Subcutaneous abdominal adipose tissue (tissue), 5 donors: ENCODE results near the gene COL18A1.
A peak's percentile ranks its signal among the peaks of the same experiment; 100 is the strongest.
"Not testable (repeated sequence)": the region's sequence is repeated elsewhere in the genome, so short reads cannot be mapped to it uniquely, and the experiment has no call there.

Experiments used
- H3K27ac ChIP-seq: one replicate; pipeline ENCODE4 v1.7.0; 2013; ENCODE audit warnings: low read depth, mild to moderate bottlenecking, inconsistent platforms, low read length, moderate library complexity
- H3K27me3 ChIP-seq, 5 donors: one replicate each; pipeline ENCODE4 v1.7.0; 2013; ENCODE audit warnings: low read length in 5 of 5, inconsistent platforms in 1 of 5; ENCODE audit not compliant: control insufficient read depth in 5 of 5, insufficient read depth in 4 of 5
- H3K36me3 ChIP-seq, 5 donors: one replicate each; pipeline ENCODE4 v1.7.0; 2013; ENCODE audit warnings: low read length in 5 of 5; ENCODE audit not compliant: control insufficient read depth in 5 of 5, insufficient read depth in 5 of 5
- H3K4me1 ChIP-seq, 5 donors: one replicate each; pipeline ENCODE4 v1.7.0; 2013; ENCODE audit warnings: low read length in 5 of 5, mild to moderate bottlenecking in 3 of 5, moderate library complexity in 1 of 5; ENCODE audit not compliant: control insufficient read depth in 5 of 5, insufficient read depth in 5 of 5
- H3K4me3 ChIP-seq, 5 donors: one replicate each; pipeline ENCODE4 v1.7.0; 2013; ENCODE audit warnings: low read length in 5 of 5, low read depth in 1 of 5
- H3K9ac ChIP-seq, 5 donors: one replicate each; pipeline ENCODE4 v1.7.0; 2013; ENCODE audit warnings: low read length in 5 of 5, mild to moderate bottlenecking in 4 of 5, moderate library complexity in 3 of 5
- H3K9me3 ChIP-seq, 5 donors: one replicate each; pipeline ENCODE4 v1.7.0; 2013; ENCODE audit warnings: low read length in 5 of 5; ENCODE audit not compliant: control insufficient read depth in 5 of 5
- donor health status: healthy.
- donor health status: healthy.
- donor health status: healthy.
- donor health status: healthy.
- donor health status: healthy.

The COL18A1 gene

GRCh38 chr21:45366931-45367401, 38.0 kb upstream of the COL18A1 start:
- peak overlapping the region; percentile 81 for H3K27ac ChIP-seq
- H3K36me3 ChIP-seq = no peaks in the 10 kb centered on the region
- peak overlapping the region in 2 of 5 donors; percentile 26 to 62 for H3K9ac ChIP-seq
- no peak overlapping the region for H3K4me3 ChIP-seq
- H3K4me1 ChIP-seq = peaks cover 26 to 62% (median 48%) of the 10 kb centered on the region in 5 donors
- no peaks in the 10 kb centered on the region for H3K27me3 ChIP-seq
- H3K9me3 ChIP-seq = no peaks in the 10 kb centered on the region

DNA sequence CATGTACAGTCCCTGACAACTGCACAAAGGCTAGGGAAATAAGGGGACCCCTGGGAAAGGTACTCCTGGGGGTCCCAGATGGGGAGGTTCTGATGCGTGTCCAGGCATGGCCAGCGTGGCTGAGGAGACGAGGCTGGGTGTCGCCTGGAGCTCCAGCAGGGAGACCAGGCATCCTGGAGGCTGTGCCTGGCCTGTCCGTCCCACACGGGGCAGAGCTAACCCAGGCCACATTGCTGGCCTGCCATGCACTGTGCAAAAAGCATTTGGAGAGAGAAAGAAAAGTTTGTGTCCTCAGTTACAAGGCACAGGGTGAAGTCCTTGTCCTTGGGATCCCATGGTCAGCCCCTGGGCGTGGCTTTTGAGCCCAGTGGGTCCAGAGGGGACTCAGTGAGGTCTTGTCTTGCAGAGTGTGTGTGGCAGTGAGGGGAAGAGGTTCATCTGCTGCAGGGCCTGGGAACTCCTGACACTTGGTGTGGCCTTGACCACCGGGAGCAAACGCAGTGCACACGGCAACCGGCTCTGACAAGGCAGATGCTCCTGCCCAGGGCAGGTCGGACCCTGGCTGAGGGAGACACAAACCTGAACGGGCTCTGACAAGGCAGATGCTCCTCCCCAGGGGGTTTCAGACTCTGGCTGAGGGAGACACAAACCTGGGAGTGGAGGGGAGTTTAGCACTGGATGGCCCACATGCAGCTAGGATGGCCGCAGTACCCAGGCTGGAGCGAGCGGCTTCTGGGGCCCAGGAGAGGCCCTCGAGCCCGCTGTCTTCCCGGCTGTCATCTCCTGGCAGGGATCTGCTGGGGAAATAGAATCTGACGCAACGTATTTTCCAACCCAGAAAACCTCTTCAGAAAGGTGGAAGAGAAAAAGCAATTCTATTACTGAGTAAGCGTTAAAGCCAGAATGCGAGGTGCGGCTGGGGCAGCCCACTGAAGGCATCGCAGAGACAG, 37.3 kb upstream of the COL18A1 start:
- Histone ChIP-seq H3K27ac (peak overlapping the region; percentile 81), H3K27me3 (no peaks in the 10 kb centered on the region), H3K4me1 (peaks cover 26 to 58% (median 48%) of the 10 kb centered on the region in 5 donors), H3K4me3 (no peak overlapping the region), H3K9me3 (no peaks in the 10 kb centered on the region), H3K36me3 (no peaks in the 10 kb centered on the region), H3K9ac (peak overlapping the region in 3 of 5 donors; percentile 26 to 62 (median 48))

- not testable (repeated sequence) for H3K9me3 ChIP-seq, H3K4me3 ChIP-seq, H3K9ac ChIP-seq, H3K36me3 ChIP-seq, H3K27me3 ChIP-seq, H3K27ac ChIP-seq
- H3K4me1 ChIP-seq = peaks cover 20 to 49% (median 40%) of the 10 kb centered on the region in 5 donors
Measured at GRCh38 chr21:45369018-45369417, 35.9 kb upstream of the COL18A1 start.

DNA sequence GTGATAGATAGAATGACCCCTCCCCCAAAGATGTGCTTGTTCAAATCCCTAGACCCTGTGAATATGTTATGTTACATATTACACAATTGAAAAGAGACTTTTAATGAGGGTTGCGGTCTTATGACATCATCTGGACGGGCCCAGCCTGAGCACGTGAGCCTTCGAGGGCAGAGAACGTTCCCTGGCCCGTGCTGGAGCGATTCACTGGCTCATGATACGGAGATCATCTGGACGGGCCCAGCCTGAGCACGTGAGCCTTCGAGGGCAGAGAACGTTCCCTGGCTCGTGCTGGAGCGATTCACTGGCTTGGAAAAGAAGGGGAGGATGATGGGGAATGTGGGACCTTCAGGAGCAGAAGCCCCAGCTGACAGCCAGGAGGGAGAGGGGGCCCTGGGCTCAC, 34.4 kb upstream of the COL18A1 start:
- H3K27me3 ChIP-seq = peaks cover 0 to 4% (median 0%) of the 10 kb centered on the region in 5 donors

DNA sequence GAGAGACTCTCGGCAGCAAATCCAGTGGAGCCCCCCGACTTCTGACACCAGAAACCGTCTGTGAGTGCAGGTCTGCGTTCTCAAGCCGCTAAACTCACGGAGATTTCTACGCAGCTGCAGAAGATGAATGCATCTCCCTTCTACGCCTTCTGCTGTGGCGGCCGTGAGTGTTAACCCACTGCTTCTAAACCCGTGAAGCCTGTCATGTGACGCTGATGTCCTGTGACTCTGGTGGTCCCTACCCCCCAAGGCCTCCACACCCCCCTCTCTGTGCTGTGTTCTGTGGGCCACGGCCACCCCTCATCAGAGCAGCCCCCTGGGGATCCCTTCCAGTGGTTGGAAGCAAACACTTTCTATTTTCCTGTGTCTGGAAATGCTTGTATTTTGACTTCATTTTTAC, 33.9 kb upstream of the COL18A1 start:
- no peak overlapping the region for H3K9ac ChIP-seq
- peaks cover 11 to 41% (median 22%) of the 10 kb centered on the region in 5 donors for H3K4me1 ChIP-seq
- H3K36me3 ChIP-seq = no peaks in the 10 kb centered on the region
- peaks cover 0 to 4% (median 0%) of the 10 kb centered on the region in 5 donors for H3K27me3 ChIP-seq
- H3K27ac ChIP-seq = no peak overlapping the region
- no peak overlapping the region for H3K4me3 ChIP-seq
- no peaks in the 10 kb centered on the region for H3K9me3 ChIP-seq

More for the DNA sequence above, 34.4 kb upstream of the COL18A1 start:
- Histone ChIP-seq H3K36me3 (no peaks in the 10 kb centered on the region), H3K27ac (no peak overlapping the region), H3K9ac (no peak overlapping the region), H3K4me1 (peaks cover 13 to 43% (median 25%) of the 10 kb centered on the region in 5 donors), H3K9me3 (no peaks in the 10 kb centered on the region), H3K4me3 (no peak overlapping the region)

DNA sequence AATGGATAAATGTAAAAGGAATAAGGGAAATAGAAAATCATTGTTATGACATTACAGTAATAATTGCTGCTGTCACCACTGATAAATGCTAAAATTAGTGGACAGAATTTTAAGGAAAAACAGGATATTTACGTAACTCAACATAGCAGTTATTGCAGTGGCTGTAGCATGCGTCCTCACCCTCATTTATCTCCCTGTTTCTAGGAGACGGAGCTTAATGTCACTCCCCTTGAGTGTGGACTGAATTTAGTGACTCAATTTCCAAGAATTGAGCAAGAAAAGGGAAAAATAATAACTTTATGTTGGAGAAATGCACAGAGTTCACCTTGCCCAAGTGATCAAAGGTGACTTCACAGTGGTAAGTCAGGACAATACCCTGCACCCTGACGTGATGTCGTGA, 33.3 kb upstream of the COL18A1 start:
- Histone ChIP-seq H3K4me1 (peaks cover 9 to 36% (median 18%) of the 10 kb centered on the region in 5 donors), H3K9ac (no peak overlapping the region), H3K4me3 (no peak overlapping the region), H3K9me3 (no peaks in the 10 kb centered on the region), H3K27ac (no peak overlapping the region), H3K27me3 (peaks cover 0 to 4% (median 0%) of the 10 kb centered on the region in 5 donors), H3K36me3 (no peaks in the 10 kb centered on the region)

DNA sequence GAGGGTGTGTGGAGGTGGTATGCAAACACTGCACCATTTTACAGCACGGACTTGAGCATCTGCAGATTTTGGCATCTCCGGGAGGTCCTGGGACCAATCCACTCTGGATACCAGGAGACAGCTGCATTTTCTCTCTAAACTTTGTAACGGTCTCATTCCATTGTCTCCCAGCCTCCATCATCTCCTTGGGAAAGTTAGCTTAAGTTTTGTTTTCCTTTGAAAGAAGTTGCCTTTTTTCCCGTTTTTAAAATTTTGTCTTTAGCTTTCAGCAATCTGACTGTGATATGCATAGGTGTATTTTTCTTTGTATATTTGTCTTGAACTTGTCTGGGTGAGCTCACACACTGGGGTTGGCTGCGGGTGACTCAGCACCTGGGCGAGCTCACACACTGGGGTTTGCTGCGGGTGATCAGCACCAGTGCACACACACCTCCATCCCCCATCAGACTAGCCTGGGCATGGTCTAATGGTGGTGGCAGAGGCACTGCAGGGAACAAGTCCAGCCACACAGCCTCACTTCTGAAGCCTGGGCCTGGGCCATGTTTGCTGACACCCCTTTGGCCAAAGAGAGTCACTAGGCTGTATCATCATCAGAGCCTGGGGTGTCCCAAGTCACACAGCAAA, 32.1 kb upstream of the COL18A1 start:
- Histone ChIP-seq H3K4me1 (peaks cover under 1 to 24% (median 9%) of the 10 kb centered on the region in 5 donors), H3K9me3 (peaks cover 0 to 5% (median 0%) of the 10 kb centered on the region in 5 donors), H3K36me3 (no peaks in the 10 kb centered on the region), H3K27ac (no peak overlapping the region), H3K4me3 (no peak overlapping the region), H3K9ac (no peak overlapping the region), H3K27me3 (peaks cover 0 to 4% (median 0%) of the 10 kb centered on the region in 5 donors)

DNA sequence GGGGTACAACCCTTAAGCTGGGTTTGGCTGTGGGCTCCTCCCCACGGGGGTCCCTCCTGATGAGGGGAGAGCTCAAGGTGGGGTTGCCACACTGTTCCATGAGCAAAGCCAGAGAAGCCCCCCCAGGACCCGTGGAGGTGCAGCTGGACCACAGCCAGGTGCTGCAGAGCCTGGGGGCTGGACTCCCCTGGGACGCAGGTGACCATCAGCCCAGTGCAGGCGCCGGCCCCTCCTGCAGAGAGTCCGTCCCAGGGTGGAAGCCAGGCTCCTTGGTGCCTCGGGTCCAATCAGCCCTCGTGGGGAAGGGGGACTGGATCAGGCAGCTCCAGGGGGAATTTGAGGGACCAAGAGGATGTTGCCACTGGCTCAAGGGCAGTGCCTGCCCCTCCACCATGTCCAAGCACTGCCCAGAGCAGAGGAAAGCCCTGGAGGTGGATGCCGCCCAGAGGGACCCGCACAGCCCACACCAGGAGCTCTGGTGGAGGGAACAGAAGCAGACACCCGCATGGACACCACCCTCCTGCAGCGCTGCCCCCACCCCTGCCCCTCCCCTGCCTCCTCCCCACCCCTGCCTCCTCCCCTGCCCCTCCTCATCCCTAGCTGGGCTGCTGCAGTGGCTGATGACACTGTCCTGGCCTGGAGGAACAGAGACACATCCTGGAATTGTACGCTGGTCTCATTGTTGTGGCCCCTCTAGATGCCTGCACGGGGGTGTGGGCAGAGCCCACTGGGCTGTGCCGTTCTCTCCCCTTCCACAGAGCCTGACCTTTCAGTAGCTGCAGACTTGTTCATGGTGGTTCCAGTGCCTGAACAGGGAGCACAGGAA, 30.8 kb upstream of the COL18A1 start:
- Histone ChIP-seq H3K36me3 (no peaks in the 10 kb centered on the region), H3K9me3 (peaks cover 0 to 5% (median 0%) of the 10 kb centered on the region in 5 donors), H3K4me1 (peaks cover 0 to 18% (median 3%) of the 10 kb centered on the region in 5 donors), H3K9ac (no peak overlapping the region), H3K27ac (no peak overlapping the region), H3K4me3 (no peak overlapping the region), H3K27me3 (peaks cover 0 to 5% (median 0%) of the 10 kb centered on the region in 5 donors)

GRCh38 chr21:45374826-45375455, 30.0 kb upstream of the COL18A1 start:
- Histone ChIP-seq H3K36me3 (no peaks in the 10 kb centered on the region), H3K9me3 (peaks cover 0 to 5% (median 0%) of the 10 kb centered on the region in 5 donors), H3K4me3 (no peak overlapping the region), H3K27ac (no peak overlapping the region), H3K27me3 (peaks cover 0 to 8% (median 0%) of the 10 kb centered on the region in 5 donors), H3K9ac (no peak overlapping the region), H3K4me1 (peaks cover 0 to 18% (median 3%) of the 10 kb centered on the region in 5 donors)
